ENCODE data around the gene OSGEP. TPM values are rescaled to one million over a fixed set of nuclear protein-coding genes. Genes with fewer than 3 reads are reported as not detected.

The OSGEP gene
- total RNA-seq, 6 experiments from 2014 or later = 11.2 to 43.8 (median 14.4) TPM

DNA sequence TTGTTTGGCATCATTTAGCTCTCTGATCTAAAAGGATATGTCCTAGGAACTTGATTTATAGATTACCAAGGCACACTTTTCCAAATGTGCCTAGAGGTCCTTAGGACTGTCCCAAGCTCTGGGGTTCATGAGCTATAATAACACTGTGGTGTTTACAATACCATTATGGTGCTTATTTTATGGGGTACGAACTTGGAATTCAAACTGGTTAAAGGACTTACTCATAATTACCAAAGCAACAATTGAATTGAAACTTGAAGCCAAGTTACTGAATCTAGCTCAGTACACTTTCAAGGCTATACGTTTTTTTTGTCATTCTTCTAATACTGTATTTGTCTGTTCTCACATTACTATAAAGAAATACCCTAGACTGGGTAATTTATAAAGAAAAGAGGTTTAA lies 31.7 kb downstream of the OSGEP start:
- H3K4me1 ChIP-seq = no peaks in the 10 kb centered on the region
- DNase-seq = no peak
- H3K9me3 ChIP-seq = no peaks in the 10 kb centered on the region
- intact Hi-C loops (cut with DNase I) = no loop called here
- TF ChIP-seq, protein P1, sequence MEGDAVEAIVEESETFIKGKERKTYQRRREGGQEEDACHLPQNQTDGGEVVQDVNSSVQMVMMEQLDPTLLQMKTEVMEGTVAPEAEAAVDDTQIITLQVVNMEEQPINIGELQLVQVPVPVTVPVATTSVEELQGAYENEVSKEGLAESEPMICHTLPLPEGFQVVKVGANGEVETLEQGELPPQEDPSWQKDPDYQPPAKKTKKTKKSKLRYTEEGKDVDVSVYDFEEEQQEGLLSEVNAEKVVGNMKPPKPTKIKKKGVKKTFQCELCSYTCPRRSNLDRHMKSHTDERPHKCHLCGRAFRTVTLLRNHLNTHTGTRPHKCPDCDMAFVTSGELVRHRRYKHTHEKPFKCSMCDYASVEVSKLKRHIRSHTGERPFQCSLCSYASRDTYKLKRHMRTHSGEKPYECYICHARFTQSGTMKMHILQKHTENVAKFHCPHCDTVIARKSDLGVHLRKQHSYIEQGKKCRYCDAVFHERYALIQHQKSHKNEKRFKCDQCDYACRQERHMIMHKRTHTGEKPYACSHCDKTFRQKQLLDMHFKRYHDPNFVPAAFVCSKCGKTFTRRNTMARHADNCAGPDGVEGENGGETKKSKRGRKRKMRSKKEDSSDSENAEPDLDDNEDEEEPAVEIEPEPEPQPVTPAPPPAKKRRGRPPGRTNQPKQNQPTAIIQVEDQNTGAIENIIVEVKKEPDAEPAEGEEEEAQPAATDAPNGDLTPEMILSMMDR (IDR thresholded peaks at IDR 0.05) = no peak
- no peak for TF ChIP-seq POLR2A (IDR thresholded peaks at IDR 0.05)
- no peak overlapping the region for H3K4me3 ChIP-seq
- no peaks in the 10 kb centered on the region for H3K36me3 ChIP-seq
- H3K27me3 ChIP-seq = no peaks in the 10 kb centered on the region
- whole genome bisulfite sequencing (ENCODE audit: insufficient coverage, low coverage, low lambda C conversion rate, missing lambda C conversion rate) = 48% methylated on average over 2 of the region's 2 CpGs
- H3K27ac ChIP-seq = no peak overlapping the region
- ATAC-seq = no peak

DNA sequence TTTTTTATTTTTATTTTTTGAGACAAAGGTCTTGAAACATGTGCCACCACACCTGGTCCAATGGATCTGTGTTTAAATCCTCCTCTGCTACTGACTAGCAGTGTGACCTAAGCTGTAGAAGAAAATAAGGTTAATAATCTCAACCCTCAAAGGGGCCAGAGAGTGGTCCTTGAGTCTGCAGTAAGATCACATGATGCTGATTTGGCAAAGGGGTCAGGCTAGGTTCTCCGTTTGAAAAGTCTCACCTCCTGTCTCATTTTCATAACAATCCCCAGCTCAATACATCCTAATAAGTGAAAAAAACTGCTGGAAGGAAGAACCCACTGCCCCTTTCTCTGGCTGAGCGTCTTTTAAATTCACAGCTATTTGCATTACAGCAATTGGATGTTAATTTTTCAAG lies 33.3 kb downstream of the OSGEP start:
- 48% methylated on average over 2 of the region's 2 CpGs for WGBS (ENCODE audit: insufficient coverage, low coverage, low lambda C conversion rate, missing lambda C conversion rate)
- Histone ChIP-seq H3K9me3 (no peaks in the 10 kb centered on the region), H3K36me3 (no peaks in the 10 kb centered on the region), H3K27me3 (no peaks in the 10 kb centered on the region), H3K4me3 (no peak overlapping the region), H3K27ac (no peak overlapping the region), H3K4me1 (no peaks in the 10 kb centered on the region)
- intact Hi-C loops (cut with DNase I) = no loop called here
- TF ChIP-seq, protein P1 (IDR thresholded peaks at IDR 0.05) = no peak
- DNase-seq (no peak), ATAC-seq (no peak)

DNA sequence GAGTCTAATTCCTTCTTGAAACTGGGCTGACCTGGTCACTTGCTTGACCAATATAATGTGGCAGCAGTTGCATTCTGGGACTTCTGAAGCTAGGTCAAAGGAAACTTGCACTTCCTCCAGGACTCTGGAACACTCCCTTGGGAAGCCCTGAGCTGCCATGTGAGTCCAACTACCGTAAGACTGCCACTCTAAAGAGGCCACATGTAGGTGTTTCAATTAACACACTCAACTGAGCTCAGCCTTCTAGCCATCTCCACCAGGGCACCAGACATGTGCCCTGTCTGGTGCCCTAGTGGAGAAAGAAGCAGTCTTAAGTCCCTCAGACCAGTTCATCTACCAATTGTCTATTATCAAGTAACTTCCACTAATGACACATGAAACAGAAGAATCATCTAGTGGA lies 35.2 kb downstream of the OSGEP start:
- DNase-seq (no peak), ATAC-seq (no peak)
- H3K4me3 ChIP-seq = no peak overlapping the region
- H3K27me3 ChIP-seq = no peaks in the 10 kb centered on the region
- no peaks in the 10 kb centered on the region for H3K4me1 ChIP-seq
- H3K36me3 ChIP-seq = no peaks in the 10 kb centered on the region
- H3K27ac ChIP-seq = no peak overlapping the region
- no peak for TF ChIP-seq POLR2A (IDR thresholded peaks at IDR 0.05)
- TF ChIP-seq, protein P1 (IDR thresholded peaks at IDR 0.05) = no peak
- intact Hi-C loops (cut with DNase I) = no loop called here
- no peaks in the 10 kb centered on the region for H3K9me3 ChIP-seq
- WGBS (ENCODE audit: insufficient coverage, low coverage, low lambda C conversion rate, missing lambda C conversion rate) = no CpG with 5 or more reads among the region's 1 CpG

DNA sequence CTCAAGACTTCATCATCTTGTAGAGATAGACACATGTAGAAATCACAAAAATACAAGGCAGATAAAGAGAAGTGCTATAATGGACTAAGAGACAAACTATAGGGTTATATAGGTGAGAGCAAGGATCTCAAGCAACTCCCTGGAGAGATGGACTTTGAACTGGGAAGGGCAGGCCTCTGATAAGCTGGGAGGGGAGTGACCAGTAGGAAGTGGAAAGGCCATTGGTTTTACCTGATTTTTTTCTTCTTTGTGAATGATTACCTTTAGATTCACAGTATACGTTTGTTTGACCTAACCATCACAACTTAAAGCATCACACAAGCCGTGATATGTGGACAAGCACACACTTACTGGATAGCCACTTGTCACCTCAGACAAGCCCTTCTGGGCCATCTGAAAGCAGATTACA lies 36.1 kb downstream of the OSGEP start:
- H3K27ac ChIP-seq = no peak overlapping the region

More for the DNA sequence above, 36.1 kb downstream of the OSGEP start:
- H3K9me3 ChIP-seq = no peaks in the 10 kb centered on the region
- no peak for TF ChIP-seq POLR2A (IDR thresholded peaks at IDR 0.05)
- TF ChIP-seq, protein P1 (IDR thresholded peaks at IDR 0.05) = no peak
- intact Hi-C loops (cut with DNase I) = no loop called here
- no peaks in the 10 kb centered on the region for H3K27me3 ChIP-seq
- 80% methylated on average over 1 of the region's 2 CpGs for WGBS (ENCODE audit: insufficient coverage, low coverage, low lambda C conversion rate, missing lambda C conversion rate)
- no peaks in the 10 kb centered on the region for H3K36me3 ChIP-seq
- H3K4me3 ChIP-seq = no peak overlapping the region
- DNase-seq (no peak), ATAC-seq (no peak)
- H3K4me1 ChIP-seq = no peaks in the 10 kb centered on the region
